HG02870 (cell line): ENCODE data around the gene SUFU.

Source experiments
- ATAC-seq: cut with Tn5 transposase; IDR thresholded peaks from one replicate; pipeline ENCODE4 v1.9.1; 2021; ENCODE audit warnings: mild to moderate bottlenecking, moderate library complexity; ENCODE audit not compliant: unreplicated experiment

The SUFU gene

DNA sequence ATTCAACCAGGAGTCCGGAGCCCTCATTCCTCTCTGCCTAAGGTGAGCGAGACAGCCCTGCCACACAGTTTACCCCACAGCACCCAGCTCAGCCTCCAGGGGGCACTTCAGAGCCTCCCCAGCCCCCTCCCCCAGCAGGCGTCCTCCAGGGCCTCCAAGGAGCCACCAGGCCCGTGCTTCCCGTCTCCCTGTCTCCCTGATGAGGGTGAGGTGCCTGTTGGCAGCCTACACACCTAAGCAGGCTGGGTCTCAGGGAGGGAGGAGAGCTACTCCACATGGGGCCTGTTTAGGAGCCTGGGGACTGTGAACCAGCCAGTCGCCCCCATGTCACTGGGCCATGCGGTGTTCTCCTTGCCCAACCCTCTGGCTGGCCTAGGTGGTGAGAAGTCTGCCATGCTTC, 111.6 kb downstream of the SUFU start:
- ATAC-seq = no peak

DNA sequence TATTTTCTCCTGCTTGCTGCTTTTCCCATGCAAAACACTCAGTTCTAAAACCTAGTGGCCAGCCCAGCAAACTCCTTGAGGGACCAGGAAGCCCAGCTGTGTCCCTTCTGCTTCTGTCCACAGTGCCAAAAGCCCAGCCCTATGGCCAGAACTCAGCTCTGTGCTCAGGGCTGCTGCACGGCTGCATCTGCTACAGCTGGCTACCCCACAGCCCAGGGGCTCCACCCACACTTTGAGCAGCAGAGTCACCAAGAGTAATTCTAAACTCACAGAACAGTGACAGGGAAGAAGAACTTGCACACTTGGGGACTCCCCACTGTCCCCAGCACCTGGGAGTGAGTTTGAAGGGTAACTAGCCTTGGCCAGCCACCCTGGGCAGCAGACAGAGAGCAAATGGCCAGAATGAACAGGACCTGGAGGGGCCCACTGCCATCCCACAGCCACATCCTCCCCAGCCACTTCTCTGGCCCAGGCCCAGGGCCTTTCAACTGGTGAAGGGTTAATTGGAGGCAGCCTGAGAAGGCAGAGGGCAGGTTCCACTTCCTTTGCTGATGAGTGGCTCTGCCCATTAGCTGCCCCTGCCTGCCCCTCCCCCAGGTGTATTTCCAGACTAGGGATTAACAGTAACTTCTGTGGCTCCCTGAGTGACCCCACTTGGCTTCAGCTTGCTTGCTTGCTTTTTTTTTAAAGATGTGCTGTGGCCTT, 112.4 kb downstream of the SUFU start:
- peak; percentile 67 for ATAC-seq

DNA sequence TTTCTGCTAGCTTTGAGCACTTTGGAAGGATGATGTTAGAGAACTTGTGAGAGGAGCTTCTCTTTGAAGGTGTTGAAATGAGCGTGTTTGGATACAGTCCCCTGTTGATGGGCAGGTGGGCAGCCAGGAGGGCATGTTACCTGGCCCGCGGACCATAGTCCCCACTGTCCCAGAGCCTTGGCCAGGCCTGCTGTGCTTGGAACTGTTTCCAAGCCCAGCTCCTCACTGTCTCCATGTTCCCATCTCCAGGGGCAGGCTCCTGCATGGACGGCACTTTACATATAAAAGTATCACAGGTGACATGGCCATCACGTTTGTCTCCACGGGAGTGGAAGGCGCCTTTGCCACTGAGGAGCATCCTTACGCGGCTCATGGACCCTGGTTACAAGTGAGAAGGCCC, 113.3 kb downstream of the SUFU start:
- ATAC-seq = no peak

DNA sequence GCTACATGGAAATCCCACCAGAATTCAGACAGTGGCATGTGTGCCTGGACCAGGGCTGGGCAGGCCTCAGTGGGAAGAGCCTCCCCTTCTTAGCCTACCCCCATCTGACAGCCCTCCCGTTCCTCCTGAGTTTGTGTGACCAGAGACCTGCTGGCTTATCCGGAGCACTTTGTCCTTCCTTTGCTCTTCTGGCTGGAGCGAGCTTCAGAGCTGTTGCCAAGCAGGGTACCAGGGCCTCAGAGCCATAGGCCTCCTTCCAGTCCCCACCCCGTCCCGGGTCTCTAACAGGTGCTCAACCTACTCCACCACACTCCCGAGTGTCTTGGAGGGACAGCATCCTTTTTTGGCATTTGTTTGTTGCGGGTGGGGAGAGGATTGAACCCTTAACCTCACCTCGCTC, 114.0 kb downstream of the SUFU start:
- no peak for ATAC-seq

DNA sequence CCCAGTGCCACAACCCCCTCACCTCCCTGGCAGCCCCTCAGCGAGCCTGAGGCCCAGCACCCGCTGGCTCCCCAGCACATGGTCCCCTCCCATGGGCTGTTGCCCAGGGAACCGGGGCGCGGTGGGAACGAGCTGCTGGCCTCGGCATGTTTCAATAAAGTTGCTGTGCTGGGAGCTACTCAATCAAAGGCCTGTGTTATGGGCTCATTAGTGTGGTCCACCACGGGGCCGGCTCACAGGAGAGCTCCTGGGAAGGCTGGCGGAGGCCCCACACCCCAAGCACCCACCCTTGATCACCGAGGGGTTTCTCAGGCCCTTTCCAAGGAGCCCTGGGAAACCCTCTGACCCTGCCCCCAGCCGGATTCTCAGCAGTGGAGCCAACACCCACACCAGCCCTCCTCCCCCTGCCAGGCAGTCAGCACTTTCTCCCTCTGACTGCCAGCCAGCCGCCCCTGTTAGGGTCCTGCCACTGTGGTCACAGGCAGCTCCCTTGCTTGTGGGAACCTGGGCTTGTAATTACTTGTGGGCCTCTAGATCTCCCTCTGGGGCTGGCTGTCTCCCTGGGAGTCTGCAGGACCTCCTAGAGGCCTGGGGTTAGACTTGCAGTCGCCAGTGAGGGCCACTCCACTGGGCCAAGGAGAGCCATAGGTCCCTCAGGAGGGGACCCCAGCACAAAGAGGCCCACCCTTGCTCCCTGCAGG, 115.7 kb downstream of the SUFU start:
- no peak for ATAC-seq

DNA sequence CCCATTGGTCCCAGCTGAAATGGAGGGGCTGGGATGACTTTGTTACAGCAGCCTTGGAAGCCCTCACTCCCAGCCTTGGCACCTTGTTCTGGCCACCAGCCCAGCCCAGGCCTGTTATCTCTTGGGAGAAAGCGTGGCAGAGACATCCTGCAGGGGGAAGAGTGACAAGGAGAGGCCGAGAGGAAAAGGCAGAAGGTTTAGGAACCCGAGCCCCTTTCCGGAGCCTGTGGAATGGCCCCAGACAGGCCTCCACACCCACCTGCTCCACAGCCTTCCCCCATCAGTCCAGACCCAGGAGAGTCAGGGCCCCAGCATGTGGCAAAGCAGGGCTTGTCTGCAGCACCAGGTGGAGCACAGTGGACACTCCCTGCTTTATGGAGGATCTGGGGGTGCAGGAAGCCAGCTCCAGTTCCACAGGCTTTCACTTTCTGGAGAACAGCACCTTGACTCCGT, 116.4 kb downstream of the SUFU start:
- ATAC-seq = no peak

DNA sequence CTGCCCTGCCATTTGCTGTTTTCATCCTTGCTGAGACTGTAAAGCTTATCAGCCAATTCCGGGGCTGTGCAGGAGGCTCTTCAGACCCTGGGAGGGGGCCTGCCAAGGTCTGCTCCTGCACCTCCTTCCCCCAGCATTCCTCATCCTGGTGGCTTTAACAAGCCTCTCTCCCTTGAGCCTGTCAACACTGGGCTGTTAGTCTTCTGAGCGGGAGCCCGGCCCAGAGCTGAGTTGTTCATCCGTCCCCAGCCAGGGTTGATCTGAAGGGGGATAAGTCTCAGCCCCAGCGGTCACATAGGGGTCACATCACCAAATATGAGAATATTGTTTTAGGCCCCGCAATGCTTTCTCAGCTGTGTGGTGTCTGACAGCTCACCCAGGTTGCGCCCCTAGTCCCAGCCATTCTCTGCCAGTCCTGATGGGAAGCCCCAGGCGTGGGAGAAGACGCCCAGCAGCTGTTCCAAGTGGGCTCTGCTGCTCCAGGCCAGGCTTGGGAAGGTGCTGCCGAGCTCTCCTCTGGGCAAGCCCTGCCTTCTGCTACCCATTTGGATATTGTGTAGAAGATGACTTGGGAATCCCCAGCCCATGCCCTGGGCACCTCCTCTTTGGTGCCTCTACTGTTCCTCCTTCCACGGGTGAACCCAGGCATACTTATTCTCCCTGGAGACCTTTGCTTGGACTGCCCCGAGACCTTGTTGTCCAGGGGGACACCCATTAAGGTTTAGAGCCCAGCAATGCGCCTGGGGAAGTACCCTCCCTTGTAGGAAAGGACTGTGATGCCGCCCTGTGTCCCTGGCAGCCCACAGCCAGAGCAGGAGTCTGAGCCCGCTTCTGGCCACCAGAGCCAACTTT, 117.0 kb downstream of the SUFU start:
- ATAC-seq = no peak

DNA sequence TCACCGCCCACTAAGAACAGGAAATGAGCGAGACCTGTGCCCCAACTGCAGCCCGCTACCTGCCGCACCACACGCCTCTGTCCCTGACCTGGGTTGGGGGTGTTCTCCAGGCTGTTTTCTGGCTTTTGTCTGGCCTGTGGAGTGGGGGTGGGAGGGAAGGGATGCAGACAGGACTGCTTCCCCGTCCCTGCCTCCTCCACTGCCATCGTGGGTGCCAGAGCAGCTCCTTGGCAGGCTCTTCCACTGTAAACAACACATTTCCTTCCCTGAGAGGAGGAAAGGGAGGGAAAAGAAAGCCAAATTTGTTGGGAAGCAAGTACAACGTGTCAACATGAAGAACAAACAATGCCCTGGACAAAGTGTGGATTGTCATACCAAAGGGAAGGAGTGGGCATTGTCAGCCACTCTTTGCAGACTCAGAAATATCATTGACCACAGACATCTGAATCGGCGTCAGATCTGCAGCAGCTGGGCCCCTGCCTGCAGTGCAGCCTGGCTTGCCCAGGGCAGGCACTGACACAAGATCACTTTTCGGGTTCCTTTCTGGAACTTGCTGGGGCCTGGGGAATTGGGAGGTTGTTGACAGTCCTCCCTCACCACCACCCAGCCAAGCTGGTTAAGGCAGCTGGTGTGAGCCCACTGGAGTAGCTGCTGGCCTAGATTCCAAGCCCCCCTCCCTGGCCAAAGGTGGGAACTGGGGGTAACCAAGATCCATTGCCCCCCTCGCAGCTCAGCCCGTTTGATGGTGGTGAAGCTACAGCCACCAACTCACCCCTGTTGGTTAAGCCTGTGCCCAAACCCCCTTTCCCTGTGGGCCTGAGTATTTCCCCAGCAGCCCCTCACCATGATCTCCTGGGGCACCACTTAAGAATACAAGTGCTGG, 117.9 kb downstream of the SUFU start:
- no peak for ATAC-seq

DNA sequence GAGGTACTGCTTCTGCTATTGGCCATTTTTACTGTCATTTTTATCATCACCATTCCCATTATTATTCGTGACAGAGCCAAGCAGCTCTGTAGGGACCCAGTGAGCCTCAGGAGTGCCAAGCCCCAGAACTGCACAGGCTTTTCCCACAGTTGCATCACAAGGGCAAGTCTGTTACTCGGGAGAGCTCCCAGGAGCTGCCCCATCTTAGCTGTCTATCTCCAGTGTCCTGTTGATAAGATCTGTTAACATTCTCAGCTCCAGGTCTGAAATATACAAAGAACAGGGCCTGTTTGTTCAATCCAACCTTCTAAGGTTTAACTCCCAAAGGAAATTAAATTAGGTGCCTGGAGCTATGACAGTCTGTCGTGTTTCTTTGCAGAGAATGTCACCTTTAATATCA, 120.3 kb downstream of the SUFU start:
- no peak for ATAC-seq

DNA sequence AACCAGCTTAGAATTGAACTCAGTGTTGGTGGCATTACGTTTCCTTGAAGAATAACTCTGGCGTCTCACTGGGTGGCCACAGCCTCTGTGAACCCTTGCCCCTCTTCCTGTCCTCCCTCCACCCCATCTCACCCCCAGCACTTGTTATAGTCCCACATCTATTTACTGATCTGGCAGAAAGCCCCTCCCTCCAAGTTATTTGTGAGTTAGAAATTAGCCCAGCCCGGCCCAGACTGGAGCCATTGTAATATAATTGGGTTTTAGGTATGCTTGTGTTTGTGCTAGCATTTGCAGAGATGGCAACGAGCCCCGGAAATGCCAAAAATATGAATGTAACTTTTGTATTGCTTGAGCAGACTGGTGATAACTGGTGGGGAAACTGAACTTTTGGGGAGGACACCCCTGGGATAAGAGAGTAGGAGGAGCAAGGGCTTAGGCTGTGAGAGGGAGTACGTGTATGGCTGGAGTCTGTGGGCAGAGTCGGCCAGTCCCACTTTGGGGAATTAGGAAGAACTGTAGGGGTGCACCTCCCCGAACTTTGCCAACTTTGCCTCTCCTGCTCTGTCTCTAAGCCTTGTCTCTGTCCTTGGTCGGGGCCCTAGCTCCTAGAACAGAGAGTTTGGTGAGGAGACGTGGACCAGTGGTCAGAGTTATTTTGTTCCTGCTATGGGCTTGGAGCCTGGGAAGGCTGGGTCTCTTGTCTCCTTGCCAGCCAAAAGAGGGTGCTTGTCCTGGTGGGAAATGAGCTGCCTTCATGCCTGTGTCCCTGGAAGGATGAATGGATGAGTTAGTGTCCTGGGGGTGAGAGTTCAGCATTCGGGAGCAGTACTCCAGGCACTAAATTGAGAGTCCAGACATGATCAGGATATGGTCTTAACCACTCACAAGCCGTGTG, 121.2 kb downstream of the SUFU start:
- ATAC-seq = no peak

DNA sequence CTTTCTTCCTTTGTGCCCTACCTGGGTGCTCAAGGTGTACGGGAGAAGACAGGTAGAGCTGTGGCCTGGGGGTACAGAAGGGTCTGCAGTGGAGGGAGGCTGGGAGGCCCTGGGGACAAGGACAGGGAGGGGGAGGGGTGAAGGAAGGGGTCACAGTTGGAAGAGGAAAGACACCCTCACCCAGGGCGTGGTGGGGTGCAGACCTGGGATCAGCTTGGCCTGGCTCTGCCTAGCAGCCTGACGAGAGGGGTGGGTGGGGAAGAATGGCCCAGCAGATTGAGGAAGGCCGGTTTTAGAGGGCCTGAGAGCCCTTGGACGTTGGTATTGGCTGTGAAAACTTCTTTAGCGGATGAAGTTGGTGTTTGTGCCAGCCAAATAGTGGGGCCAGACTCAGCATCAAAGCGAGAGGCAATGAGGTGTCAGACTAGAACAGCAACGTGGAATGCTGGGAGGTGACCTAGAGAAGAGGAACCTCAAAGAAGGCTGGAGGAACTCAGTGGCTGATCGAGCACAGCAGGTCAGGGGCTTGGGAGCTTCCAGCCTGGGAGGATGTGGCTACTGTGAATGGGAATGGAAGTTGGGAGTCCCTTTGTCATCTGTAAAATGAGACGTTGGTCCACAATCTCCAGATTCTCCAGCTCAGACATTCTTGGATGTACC, 122.4 kb downstream of the SUFU start:
- ATAC-seq = no peak

DNA sequence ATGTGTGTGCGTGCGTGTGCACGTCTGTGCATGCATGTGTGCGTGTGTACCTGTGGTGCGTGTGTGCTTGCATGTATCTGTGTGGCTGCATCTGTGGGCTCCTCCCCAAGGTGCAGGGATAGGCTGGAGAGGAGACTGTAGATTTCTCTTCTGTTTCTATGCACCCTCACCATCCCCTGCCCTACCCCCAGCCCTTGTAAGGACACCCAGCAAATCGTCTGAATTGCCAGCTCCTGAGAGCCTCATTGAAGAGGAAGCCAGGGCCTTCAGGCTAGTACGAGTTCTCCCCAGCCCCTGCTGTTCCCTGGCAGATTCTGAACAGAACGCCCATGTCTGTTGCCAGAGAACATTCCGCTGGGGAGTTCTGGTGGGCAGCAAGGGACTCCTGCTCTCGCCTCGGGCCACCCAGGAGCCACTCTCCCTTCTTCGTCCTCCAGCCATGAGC, 123.5 kb downstream of the SUFU start:
- ATAC-seq = no peak

DNA sequence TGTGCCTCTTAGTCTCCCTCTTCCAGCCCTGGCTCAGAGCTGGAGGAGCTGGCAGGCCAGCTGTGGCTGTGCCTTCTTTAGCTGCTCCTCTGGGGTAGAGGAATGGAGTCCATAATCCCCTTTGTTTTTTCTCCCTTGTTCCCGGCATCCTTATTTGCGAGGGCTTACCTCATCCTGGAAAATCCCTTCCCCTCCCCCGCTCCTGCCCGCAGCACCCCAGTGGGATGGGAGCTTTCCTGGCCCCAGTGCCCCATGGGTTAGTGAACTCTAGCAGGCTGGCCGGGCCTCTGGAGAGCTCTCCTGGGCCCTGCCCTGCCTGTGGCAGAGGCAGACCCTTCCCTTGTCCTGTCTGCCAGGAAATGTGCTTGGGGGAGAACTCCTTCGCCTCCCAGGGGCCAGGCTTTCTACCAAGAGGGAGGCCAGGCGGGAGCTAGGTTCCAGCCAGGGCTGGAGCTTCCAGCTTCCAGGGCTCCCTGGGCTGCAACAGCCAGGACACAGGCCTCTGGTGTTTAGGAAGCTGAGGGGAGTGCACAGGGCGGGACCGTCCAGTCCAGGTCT, 124.0 kb downstream of the SUFU start:
- ATAC-seq = no peak

DNA sequence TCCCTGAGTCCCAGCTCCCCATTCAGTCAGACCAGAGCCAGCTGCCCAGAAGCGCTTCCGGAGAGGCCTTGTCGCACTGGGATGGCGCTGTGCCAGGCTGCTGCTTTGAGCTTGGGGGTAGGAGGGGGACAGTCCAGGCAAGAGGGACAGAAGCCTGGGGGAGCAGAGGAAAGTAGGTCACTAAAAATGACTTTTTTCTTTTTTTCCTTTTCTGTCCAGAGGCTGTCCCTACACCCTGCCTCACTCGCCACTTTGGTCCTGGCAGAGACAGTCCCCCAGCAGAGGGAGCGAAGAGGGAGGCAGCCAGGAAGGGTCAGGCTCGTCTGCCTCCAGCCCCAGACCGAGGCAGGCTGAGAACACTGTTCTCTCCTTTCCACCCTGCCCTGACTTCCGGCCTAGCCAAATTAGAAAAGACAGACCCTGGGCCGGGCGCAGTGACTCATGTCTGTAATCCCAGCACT, 124.7 kb downstream of the SUFU start:
- no peak for ATAC-seq

DNA sequence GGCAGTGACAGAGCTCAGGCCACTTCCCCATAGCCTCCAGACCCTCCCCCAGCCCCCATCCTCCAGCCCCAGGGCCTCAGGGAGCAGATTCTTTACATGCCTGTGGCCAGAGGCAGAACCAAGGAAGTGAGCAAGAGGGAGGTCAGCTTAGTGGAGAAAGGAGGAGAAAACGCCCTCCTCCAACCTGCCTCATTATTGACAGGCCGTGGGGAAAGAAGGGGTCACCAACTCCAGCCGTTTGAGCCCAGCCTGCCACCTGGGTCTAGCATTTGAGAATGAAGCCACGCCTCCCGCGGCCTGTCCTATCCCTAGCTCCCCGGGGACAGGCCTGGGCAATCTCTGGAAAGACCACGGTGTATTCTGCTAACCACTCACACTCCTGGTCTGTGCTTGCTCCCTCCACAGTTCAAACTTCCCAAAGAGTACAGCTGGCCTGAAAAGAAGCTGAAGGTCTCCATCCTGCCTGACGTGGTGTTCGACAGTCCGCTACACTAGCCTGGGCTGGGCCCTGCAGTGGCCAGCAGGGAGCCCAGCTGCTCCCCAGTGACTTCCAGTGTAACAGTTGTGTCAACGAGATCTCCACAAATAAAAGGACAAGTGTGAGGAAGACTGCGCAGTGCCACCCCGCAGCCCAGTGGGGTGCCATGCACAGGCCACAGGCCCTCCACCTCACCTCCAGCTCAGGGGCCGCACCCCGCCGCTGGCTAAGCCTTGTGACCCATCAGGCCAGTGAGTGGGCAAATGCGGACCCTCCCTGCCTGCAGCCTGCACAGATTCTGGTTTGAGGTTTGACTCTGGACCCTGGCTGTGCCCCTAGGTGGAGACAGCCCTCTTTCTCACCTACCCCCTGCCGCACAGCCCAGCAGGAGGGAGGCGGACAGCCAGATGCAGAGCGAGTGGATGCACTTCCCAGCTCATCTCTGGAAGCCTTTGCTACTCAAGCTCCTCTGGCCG, 126.2 kb downstream of the SUFU start:
- no peak for ATAC-seq

DNA sequence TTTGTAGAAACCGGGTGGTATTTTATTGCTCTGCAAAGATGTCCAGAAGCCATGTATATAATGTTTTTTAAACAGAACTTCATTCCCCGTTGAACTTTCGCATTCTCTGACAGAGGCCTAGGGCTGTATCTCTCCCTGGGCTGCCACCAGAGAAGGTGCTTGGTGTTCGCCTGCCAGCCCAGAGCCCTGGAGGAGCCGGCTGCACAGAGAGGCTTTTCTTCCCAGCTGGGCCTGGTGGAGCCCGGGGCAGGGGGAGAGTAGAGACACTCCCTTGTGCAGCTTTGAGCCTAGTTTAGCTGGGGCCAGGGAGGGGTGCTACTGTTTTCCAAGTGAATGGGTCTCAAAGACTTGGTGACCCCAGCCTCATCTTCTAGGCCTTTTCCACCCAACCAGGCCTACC, 126.9 kb downstream of the SUFU start:
- no peak for ATAC-seq

DNA sequence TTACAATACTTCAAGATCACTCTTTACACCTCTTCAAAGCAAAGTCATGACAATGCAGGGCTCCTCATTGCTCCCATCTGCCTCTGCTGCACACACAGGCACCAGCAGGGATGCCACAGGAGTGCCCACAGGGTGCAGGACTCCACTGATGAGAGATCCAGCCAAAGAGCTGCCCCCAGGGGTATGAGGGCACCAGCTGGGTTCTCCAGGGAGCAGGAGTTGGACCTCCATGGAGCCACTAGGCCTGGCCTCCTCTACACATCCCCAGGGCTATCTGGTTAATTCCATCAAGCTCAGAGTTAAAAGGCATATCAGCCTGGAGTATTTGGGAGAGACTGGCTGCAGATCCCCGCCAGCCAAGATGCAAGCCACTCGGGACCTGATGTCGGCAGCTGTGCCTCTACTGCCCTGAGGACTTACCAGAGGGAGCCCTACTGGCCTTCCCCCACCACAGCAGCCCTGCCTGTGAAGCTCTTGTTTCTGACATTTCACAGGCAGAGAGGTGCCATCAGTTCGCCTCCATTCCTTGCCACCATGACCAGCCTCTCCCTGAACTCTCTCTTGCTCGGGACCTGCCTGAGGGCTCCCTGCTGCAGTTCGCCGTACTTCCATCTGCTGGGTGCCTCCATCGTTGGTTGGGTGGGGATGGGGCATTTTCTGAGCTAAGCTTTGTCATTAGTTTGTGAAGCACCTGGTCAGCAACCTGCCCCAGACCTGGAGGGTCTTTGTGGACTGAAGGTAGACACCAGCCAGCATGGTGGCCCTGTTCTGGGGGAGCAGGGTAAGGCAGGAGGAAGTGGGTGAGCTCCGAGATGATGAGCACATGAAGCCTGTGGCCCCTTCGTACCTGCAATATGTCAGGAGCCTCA, 128.0 kb downstream of the SUFU start:
- ATAC-seq = no peak
